Measurements from ENCODE around the gene NTMT1. TPM values are rescaled to one million over a fixed set of nuclear protein-coding genes. Genes with fewer than 3 reads are reported as not detected.

Gene NTMT1
- total and polyA plus RNA-seq, 10 donors: 22.8 to 50.5 (median 36.6) TPM

- Histone ChIP-seq H3K36me3 (no peaks in the 10 kb centered on the region), H3K4me1 (no peaks in the 10 kb centered on the region), H3K9me3 (no peaks in the 10 kb centered on the region), H3K27ac (no peak overlapping the region), H3K27me3 (replicated peaks in 1 of 7) (peaks cover 0 to 76% (median 18%) of the 10 kb centered on the region in 7 donors), H3K4me3 (no peak overlapping the region)
- intact Hi-C loops (cut with DNase I; ENCODE audit: low total_unique reads): no loop called here
- TF ChIP-seq POLR2AphosphoS5 (IDR thresholded peaks at IDR 0.05): no peak
- no peak for TF ChIP-seq CTCF (IDR thresholded peaks at IDR 0.05 in 8 of 11, conservative IDR thresholded peaks at IDR 0.05 in 3 of 11)
- no peak for TF ChIP-seq POLR2A (IDR thresholded peaks at IDR 0.05)
- DNase-seq: no peak
- 56 to 87% (median 77%) methylated on average over 2 to 4 of the region's 4 CpGs for WGBS, 5 donors
These were observed 50.3 kb downstream of the NTMT1 start for GRCh38 chr9:129676287-129676686.

GRCh38 chr9:129676975-129677374, 51.0 kb downstream of the NTMT1 start:
- TF ChIP-seq CTCF (IDR thresholded peaks at IDR 0.05 in 8 of 11, conservative IDR thresholded peaks at IDR 0.05 in 3 of 11): no peak
- no peak overlapping the region for H3K4me3 ChIP-seq
- intact Hi-C loops (cut with DNase I; ENCODE audit: low total_unique reads): no loop called here
- no peaks in the 10 kb centered on the region for H3K36me3 ChIP-seq
- H3K9me3 ChIP-seq: no peaks in the 10 kb centered on the region
- peaks cover 0 to 83% (median 18%) of the 10 kb centered on the region in 7 donors for H3K27me3 ChIP-seq (replicated peaks in 1 of 7)
- no peak overlapping the region for H3K27ac ChIP-seq
- DNase-seq: no peak
- 84 to 92% (median 89%) methylated on average over 11 to 12 of the region's 12 CpGs for WGBS, 5 donors
- H3K4me1 ChIP-seq: no peaks in the 10 kb centered on the region

- Histone ChIP-seq H3K4me3 (no peak overlapping the region), H3K4me1 (no peaks in the 10 kb centered on the region), H3K9me3 (no peaks in the 10 kb centered on the region), H3K36me3 (no peaks in the 10 kb centered on the region), H3K27me3 (replicated peaks in 1 of 7) (peaks cover 0 to 88% (median 18%) of the 10 kb centered on the region in 7 donors), H3K27ac (no peak overlapping the region)
- TF ChIP-seq POLR2A (IDR thresholded peaks at IDR 0.05) (no peak), CTCF (IDR thresholded peaks at IDR 0.05 in 8 of 11, conservative IDR thresholded peaks at IDR 0.05 in 3 of 11) (no peak), POLR2AphosphoS5 (IDR thresholded peaks at IDR 0.05) (no peak)
- DNase-seq: no peak
- 74 to 82% (median 77%) methylated on average over 8 to 9 of the region's 9 CpGs for WGBS, 5 donors
- intact Hi-C loops (cut with DNase I; ENCODE audit: low total_unique reads): no loop called here
These were observed 51.5 kb downstream of the NTMT1 start for GRCh38 chr9:129677456-129677855.

GRCh38 chr9:129678844-129679243, 52.9 kb downstream of the NTMT1 start:
- Histone ChIP-seq H3K27ac (no peak overlapping the region), H3K4me3 (no peak overlapping the region), H3K27me3 (replicated peaks in 1 of 7) (peaks cover 0 to 90% (median 18%) of the 10 kb centered on the region in 7 donors), H3K4me1 (no peaks in the 10 kb centered on the region), H3K36me3 (no peaks in the 10 kb centered on the region), H3K9me3 (no peaks in the 10 kb centered on the region)
- TF ChIP-seq POLR2A (IDR thresholded peaks at IDR 0.05) (no peak), CTCF (IDR thresholded peaks at IDR 0.05 in 8 of 11, conservative IDR thresholded peaks at IDR 0.05 in 3 of 11) (no peak), POLR2AphosphoS5 (IDR thresholded peaks at IDR 0.05) (no peak)
- no peak for DNase-seq
- 71 to 85% (median 77%) methylated on average over 5 to 9 of the region's 9 CpGs for WGBS, 5 donors
- intact Hi-C loops (cut with DNase I; ENCODE audit: low total_unique reads): no loop called here

Measured in spleen (tissue), 11 donors.